Ovary (tissue), 3 donors: Measurements from ENCODE around the gene CSNK1G1.

Source experiments
- CTCF ChIP-seq, 3 donors: fragments of 450-650 bp in 2 of 3; fragments of 200-600 bp in 1 of 3; IDR thresholded peaks; one replicate each; pipeline versions ENCODE4 v1.5.1 to v1.8.0; 2016 to 2022; ENCODE audit warnings: antibody characterized with exemption in 3 of 3, mild to moderate bottlenecking in 1 of 3
- EP300 ChIP-seq: sonication (generic); formaldehyde crosslinking; IDR thresholded peaks from one replicate; pipeline ENCODE4 v1.6.1; 2017; ENCODE audit warnings: antibody characterized with exemption
- donor health status: DM: no; HTN: no; CAD: no.

GRCh38 chr15:64127521-64128270 is 228.3 kb downstream of the CSNK1G1 start:
- TF ChIP-seq CTCF (IDR thresholded peaks at IDR 0.05) (no peak), EP300 (no peak)
